Measurements from ENCODE around the gene TXNL4B.
"Not testable (repeated sequence)": the region's sequence is repeated elsewhere in the genome, so short reads cannot be mapped to it uniquely, and the experiment has no call there.

TXNL4B gene

GRCh38 chr16:72073560-72074230 is 19.7 kb downstream of the TXNL4B start:
- no peak for DNase-seq (ENCODE audit: low read depth in 2 of 2)

- no peak for DNase-seq (ENCODE audit: low read depth in 2 of 2)
Observed at GRCh38 chr16:72072514-72073342, 20.7 kb downstream of the TXNL4B start.

DNA sequence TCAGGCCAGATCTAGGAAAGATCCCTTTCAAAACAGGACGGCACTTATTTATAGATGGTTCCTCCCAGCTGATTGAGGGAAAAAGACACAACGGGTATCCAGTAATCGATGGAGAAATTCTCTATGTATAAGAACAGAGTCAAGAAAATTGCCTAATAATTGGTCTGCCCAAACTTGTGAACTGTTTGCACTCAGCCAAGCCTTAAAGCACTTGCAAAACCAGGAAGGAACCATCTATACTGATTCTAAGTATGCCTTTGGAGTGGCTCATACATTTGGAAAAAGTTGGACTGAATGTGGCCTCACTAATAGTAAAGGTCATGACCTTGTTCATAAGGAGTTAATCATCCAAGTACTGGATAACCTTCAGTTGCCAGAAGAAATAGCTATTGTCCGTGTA is 24.5 kb downstream of the TXNL4B start:
- no peak for DNase-seq (ENCODE audit: low read depth in 2 of 2)

- no peak for DNase-seq (ENCODE audit: low read depth in 2 of 2)
Observed at GRCh38 chr16:72066747-72067146, 26.7 kb downstream of the TXNL4B start.

GRCh38 chr16:72064361-72064894 is 29.0 kb downstream of the TXNL4B start:
- no peak for DNase-seq (ENCODE audit: low read depth in 2 of 2)

GRCh38 chr16:72061564-72061963 is 31.9 kb downstream of the TXNL4B start:
- DNase-seq (ENCODE audit: low read depth in 2 of 2): no peak

- no peak for DNase-seq (ENCODE audit: low read depth in 2 of 2)
Observed at GRCh38 chr16:72060405-72060804, 33.0 kb downstream of the TXNL4B start.

- not testable (repeated sequence) for DNase-seq (ENCODE audit: low read depth in 2 of 2)
Observed at GRCh38 chr16:72059060-72059459, 34.4 kb downstream of the TXNL4B start.

DNA sequence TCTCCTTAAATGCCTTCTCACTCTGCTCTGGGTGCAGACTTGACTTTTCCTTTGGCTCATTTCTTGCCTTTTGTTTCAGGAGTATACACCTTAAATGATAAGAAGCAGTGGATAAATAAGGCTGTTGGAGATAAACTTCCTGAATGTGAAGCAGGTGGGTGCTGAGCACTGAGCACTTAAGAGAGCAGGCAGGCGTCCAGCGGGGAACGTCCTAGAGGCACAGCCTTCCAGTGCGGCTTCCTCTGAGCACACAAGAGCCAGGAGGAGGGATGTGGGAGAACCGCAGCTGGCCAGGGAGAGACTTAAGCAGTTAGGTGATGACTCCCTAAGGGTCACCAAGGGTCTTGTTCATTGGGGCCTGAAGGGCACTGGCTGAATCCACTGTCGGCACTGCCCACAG is 36.1 kb downstream of the TXNL4B start:
- DNase-seq (ENCODE audit: low read depth in 2 of 2): not testable (repeated sequence)

DNA sequence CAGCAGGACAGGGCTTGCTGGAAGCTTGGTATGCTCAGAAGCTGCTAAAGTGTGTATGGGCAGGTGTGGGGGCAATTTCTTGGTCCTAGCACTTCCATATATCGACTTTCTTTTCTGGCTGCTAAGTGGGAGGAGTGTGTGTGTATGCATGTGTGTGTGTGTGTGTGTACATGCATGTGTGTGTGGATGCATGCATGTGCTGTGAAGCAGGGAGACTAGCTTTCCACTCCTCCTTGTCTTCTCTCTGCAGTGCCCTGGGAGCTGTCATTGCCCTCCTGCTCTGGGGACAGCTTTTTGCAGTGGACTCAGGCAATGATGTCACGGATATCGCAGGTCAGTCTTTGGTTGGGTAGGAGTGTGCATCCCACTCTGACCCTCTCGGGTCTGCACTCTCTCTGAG is 37.5 kb downstream of the TXNL4B start:
- DNase-seq (ENCODE audit: low read depth in 2 of 2): no peak

DNA sequence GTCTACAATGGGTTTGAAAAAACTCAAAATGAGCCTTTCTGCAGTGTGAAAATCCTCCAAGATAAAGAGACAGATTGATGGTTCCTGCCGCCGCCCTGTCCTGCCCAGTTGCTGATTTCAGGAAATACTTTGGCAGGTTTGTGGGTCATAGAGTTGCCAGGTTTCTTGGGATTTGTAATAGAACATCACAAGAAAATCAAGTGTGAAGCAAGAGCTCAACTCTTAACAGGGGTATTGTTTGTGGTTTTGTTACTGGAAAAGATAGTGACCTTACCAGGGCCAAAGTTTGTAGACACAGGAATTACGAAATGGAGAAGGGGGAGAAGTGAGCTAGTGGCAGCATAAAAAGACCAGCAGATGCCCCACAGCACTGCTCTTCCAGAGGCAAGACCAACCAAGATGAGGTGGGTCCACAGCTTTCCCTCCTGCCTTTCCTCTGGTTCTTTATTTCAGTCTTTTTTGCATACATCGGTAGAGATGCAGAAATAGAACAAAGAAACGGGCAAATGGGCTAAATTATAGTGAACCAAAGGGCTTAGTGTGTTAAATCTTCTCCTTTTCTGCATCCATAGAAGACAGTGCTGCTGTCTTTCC is 39.1 kb downstream of the TXNL4B start, which contains the start of gene HP:
Gene HP (plus strand): TSS at position 252 of the 594 bp plus-strand sequence. CDS start 148 bp downstream, at position 400.
- DNase-seq (ENCODE audit: low read depth in 2 of 2): not testable (repeated sequence)

GRCh38 chr16:72051818-72052217 is 41.6 kb downstream of the TXNL4B start:
- no peak for DNase-seq (ENCODE audit: low read depth in 2 of 2)

DNA sequence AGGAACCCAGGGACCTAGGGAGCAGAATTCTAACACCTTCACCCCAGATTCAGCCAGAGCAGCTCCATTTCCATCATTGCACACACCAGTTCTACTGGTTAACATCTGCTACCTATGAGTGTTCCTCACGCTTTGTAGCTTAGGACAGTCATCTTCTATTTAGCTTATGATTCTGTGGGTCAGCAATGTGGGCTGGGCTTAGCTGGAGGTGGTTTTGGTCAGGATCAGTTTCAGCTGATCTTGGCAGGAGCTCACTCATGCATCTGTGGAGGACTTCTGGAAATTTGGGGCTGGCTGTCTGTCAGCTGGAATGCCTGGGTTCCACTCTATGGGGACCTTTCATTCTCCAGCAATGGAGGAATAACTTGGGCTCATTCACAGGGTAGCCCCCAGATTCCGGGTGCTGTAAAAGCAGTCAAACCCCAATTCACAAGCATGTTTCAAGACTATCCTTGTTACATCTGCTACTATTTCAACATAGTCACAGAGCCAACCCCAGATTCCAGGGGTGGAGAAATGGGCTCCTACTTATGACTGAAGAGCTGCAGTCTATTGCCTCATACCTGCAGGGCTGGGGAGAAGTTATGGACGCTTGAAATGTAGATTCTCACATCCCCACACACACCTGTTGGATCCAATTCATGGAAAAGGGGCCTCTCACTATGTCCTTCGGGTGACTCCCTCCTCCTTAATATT is 42.5 kb downstream of the TXNL4B start:
- DNase-seq (ENCODE audit: low read depth in 2 of 2): no peak

DNA sequence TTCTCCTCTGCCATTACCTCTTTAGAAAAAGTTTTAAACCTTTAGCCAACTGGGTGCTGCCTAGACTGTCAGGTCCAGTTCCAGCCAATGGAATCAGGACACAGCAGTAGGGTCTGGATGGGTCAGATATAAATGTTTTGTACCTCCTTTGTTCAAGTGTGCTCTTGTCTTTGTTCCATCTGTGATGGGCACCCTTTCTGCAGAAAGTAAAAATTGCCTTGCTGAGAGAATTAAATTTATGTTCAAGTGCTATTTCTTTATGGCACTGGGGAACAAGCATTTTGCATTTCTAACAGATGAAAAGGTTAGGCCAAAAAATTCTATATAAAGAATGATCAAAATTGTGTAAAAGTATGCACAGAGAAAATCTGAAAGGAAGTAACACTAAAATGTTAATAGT is 44.3 kb downstream of the TXNL4B start:
- no peak for DNase-seq (ENCODE audit: low read depth in 2 of 2)

GRCh38 chr16:72044825-72045359 is 48.5 kb downstream of the TXNL4B start:
- DNase-seq (ENCODE audit: low read depth in 2 of 2): no peak

- no peak for DNase-seq (ENCODE audit: low read depth in 2 of 2)
Observed at GRCh38 chr16:72044296-72044695, 49.1 kb downstream of the TXNL4B start.

- no peak for DNase-seq (ENCODE audit: low read depth in 2 of 2)
Observed at GRCh38 chr16:72043539-72043938, 49.9 kb downstream of the TXNL4B start.

- DNase-seq (ENCODE audit: low read depth in 2 of 2): no peak
Observed at GRCh38 chr16:72043058-72043457, 50.4 kb downstream of the TXNL4B start.

GRCh38 chr16:72042157-72042660 is 51.2 kb downstream of the TXNL4B start:
- no peak for DNase-seq (ENCODE audit: low read depth in 2 of 2)

DNA sequence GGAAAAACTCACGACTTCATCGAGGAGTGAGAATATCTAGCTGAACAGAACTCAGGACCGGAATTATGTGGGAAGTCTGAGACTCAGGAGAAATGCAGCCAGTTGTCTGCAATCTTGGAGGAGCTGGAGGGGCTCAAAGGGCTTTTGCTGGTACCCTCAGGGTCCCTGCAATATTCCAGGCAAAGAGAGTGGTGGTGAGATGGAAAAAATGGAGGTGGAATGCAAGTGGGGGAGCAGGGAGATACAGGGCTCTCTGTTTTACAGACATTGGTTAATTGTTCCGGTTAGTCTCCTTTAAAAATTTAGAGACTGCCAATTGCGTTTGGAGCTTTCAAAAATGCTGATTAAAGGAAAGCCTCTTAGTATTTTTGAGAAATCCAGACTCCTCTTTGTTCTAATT is 57.3 kb downstream of the TXNL4B start:
- no peak for DNase-seq (ENCODE audit: low read depth in 2 of 2)
